Activated B cell treated with CpG ODN at 0.5 μM for 24 hours (primary cell): ENCODE data around the gene CINP. TPM values are rescaled to one million over a fixed set of nuclear protein-coding genes. Genes with fewer than 3 reads are reported as not detected.

Experiments
- ATAC-seq: fragments of 200-7000 bp; cut with Tn5 transposase; one replicate; pipeline ENCODE4 v1.10.0; 2021; ENCODE audit warnings: low read depth, mild to moderate bottlenecking, moderate library complexity
- CTCF ChIA-PET: fragments of 350-600 bp; sonication (Branson Sonifier 250); formaldehyde crosslinking; loops from one replicate; lab custom pipeline; 2021; ENCODE audit warnings: antibody characterized with exemption; lab: Charles Lee
- POLR2A ChIA-PET: fragments of 350-600 bp; sonication (Branson Sonifier 250); formaldehyde crosslinking; loops from one replicate; lab custom pipeline; 2021; ENCODE audit warnings: antibody characterized with exemption; lab: Charles Lee
- DNase-seq: peaks from one replicate; pipeline ENCODE4 v3.0.0; 2022
- H3K27ac Mint-ChIP-seq: one replicate; pipeline ENCODE4 v1.8.0; 2020; ENCODE audit warnings: mixed read lengths
- H3K27me3 Mint-ChIP-seq: one replicate; pipeline ENCODE4 v1.8.0; 2021; ENCODE audit warnings: mixed read lengths
- H3K36me3 Mint-ChIP-seq: one replicate; pipeline ENCODE4 v1.8.0; 2021; ENCODE audit warnings: low read depth, mixed read lengths
- H3K4me1 Mint-ChIP-seq: one replicate; pipeline ENCODE4 v1.8.0; 2021; ENCODE audit warnings: mixed read lengths
- H3K4me3 Mint-ChIP-seq: one replicate; pipeline ENCODE4 v1.8.0; 2020; ENCODE audit warnings: mild to moderate bottlenecking, mixed read lengths
- H3K9me3 Mint-ChIP-seq: one replicate; pipeline ENCODE4 v1.8.0; 2020; ENCODE audit warnings: mixed read lengths
- intact Hi-C: fragments of 100-400 bp; cut with micrococcal nuclease; formaldehyde crosslinking; loops from one replicate; pipeline ENCODE4 v1.15.1; 2024
- total RNA-seq: library from RNA; stranded (reverse); gene quantifications from 2 replicates; pipeline ENCODE4 v1.2.3, GENCODE V29; 2022
- TF ChIP-seq, protein P1 (sequence below): fragments of 200-600 bp; IDR thresholded peaks from one replicate; pipeline ENCODE4 v1.8.0; 2022; ENCODE audit warnings: antibody characterized with exemption, mild to moderate bottlenecking

The CINP gene
- total RNA-seq, 1 donor from 2014 or later, result 57.5 TPM

DNA sequence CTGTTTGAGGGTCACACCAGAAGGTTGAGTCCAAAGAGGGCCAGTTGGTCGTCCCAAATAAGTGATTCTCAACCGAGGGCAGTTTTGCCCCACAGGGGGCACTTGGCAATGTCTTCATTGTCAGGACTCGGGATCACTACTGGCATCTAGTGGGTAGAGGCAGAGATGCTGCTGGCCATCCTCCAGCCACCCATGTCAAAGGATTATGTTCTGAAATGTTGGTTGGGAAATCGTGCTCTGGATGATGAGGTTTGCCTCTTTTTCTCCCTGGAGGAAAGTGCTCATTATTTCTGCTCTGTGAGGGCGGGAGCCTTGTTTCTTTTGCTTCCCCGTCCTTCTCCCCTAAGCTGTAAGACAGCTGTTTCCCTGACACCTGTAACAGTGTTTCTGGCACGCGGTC, 39.6 kb downstream of the CINP start:
- H3K4me1 Mint-ChIP-seq, result peaks cover 32% of the 10 kb centered on the region
- CTCF ChIA-PET, result interaction anchor here (1.0 kb wide), 1 partner anchor 9 kb away, joined by 3 read pairs; no protein-coding TSS in a partner anchor
- POLR2A ChIA-PET, result no interaction called here
- H3K27me3 Mint-ChIP-seq, result no peaks in the 10 kb centered on the region
- TF ChIP-seq, protein P1, sequence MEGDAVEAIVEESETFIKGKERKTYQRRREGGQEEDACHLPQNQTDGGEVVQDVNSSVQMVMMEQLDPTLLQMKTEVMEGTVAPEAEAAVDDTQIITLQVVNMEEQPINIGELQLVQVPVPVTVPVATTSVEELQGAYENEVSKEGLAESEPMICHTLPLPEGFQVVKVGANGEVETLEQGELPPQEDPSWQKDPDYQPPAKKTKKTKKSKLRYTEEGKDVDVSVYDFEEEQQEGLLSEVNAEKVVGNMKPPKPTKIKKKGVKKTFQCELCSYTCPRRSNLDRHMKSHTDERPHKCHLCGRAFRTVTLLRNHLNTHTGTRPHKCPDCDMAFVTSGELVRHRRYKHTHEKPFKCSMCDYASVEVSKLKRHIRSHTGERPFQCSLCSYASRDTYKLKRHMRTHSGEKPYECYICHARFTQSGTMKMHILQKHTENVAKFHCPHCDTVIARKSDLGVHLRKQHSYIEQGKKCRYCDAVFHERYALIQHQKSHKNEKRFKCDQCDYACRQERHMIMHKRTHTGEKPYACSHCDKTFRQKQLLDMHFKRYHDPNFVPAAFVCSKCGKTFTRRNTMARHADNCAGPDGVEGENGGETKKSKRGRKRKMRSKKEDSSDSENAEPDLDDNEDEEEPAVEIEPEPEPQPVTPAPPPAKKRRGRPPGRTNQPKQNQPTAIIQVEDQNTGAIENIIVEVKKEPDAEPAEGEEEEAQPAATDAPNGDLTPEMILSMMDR, result no peak
- no peak overlapping the region for H3K27ac Mint-ChIP-seq
- DNase-seq (no peak), ATAC-seq (no peak)
- intact Hi-C loops, result no loop called here
- peaks cover 18% of the 10 kb centered on the region for H3K36me3 Mint-ChIP-seq
- peak overlapping the region; percentile 35 for H3K4me3 Mint-ChIP-seq
- H3K9me3 Mint-ChIP-seq, result no peaks in the 10 kb centered on the region

DNA sequence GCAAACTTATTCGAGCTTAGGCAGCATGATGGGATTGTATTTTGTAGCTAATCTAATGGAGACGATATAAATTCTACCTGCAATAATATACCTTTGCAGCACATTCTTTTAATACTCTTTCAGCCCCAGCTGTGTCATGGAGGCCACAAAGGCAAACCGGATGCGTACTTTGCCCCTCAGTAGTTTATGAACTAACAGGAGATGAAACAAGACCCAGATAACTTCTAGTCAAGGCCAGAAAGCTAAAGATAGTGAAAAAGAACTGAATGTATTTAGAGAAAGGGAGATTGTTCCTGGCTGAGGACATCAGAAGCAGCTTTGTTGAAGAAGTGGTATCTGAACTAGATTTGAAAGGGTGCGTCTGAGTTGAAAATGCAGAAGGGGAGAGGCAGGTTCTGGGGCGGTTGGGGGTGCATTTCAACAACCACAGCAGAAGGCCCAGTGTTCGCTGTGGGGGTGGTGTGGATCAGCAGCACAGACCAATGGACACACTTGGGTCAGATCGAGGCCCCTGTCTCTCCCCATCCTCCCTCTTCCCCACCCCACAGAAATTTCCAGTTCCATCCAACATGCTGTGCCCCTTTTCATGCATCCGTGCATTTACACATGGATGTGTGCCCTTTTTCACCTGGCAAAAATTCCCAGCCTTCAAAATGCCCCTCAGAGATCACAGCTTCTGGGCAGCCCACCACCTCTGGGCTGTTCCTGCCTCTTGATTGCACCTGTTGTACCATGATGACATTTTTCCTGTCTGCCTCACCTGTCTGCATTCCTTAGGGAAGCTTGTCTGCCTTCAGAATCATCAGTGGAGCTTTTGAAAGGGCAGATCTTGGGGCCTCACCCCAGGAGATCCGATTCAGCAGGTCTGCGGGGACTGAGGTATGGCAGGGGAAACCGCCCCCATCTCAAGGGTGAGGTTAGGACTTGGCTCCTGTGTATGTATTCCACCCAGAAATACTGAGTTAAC, 41.0 kb downstream of the CINP start:
- TF ChIP-seq, protein P1, result no peak
- H3K27ac Mint-ChIP-seq, result no peak overlapping the region
- DNase-seq, result no peak
- ChIA-PET POLR2A (interaction anchor here (1.5 kb wide), 1 partner anchor 17 kb away, joined by 6 read pairs; the partner anchor contains the start of gene MOK), CTCF (no interaction called here)
- H3K27me3 Mint-ChIP-seq, result no peaks in the 10 kb centered on the region
- no peak overlapping the region for H3K4me3 Mint-ChIP-seq
- H3K36me3 Mint-ChIP-seq, result peaks cover 18% of the 10 kb centered on the region
- intact Hi-C loops, result no loop called here
- ATAC-seq, result no peak
- H3K4me1 Mint-ChIP-seq, result peaks cover 46% of the 10 kb centered on the region
- no peaks in the 10 kb centered on the region for H3K9me3 Mint-ChIP-seq

DNA sequence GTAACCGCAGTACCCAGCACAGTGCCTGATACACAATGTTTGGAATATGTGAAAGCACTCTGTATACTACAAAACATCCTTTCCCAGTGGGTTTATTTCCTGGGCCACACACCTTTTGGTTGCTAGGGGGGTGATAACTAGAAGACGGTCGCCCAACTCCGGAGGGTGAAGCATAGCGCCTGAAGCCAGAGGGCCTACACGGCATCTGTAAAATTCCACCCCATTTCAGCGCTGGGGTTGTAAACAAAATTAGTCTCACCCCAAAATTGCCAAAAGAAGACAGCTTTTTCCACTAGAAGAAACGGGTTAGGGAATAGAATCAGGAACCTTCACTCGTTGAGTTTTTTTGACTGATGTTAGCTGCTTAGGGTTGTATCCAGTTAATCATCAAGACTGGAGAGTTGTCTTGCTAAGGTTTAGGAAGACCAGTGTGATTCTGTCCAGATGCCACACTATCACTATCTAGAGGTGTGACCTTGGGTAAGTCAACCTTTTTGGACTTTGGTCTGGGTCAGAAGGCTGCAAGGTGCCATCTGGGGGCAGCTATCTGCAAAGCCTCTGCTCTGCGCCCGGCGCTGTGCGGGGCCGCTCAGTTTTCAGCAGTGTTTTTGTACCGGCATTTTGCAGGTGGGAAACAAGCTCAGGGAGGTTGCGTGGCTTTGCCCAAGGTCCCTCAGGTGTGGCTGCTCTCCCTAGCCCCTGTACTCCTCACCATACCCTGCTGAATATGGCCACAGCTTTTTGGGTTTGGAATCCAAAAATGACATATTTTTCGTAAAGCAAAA, 41.8 kb downstream of the CINP start:
- TF ChIP-seq, protein P1, result no peak
- Mint-ChIP-seq H3K27me3 (no peaks in the 10 kb centered on the region), H3K4me3 (peak overlapping the region; percentile 84), H3K9me3 (no peaks in the 10 kb centered on the region), H3K27ac (peak overlapping the region; percentile 84), H3K4me1 (peaks cover 53% of the 10 kb centered on the region), H3K36me3 (peaks cover 14% of the 10 kb centered on the region)
- DNase-seq, result no peak
- ATAC-seq, result no peak
- ChIA-PET CTCF (no interaction called here), POLR2A (interaction anchor here (0.6 to 4.3 kb wide), 3 partner anchors 16 to 49 kb away, joined by 3 to 28 read pairs (median 6); partner anchors contain the start of genes CINP, MOK and TECPR2)
- intact Hi-C loops, result no loop called here

DNA sequence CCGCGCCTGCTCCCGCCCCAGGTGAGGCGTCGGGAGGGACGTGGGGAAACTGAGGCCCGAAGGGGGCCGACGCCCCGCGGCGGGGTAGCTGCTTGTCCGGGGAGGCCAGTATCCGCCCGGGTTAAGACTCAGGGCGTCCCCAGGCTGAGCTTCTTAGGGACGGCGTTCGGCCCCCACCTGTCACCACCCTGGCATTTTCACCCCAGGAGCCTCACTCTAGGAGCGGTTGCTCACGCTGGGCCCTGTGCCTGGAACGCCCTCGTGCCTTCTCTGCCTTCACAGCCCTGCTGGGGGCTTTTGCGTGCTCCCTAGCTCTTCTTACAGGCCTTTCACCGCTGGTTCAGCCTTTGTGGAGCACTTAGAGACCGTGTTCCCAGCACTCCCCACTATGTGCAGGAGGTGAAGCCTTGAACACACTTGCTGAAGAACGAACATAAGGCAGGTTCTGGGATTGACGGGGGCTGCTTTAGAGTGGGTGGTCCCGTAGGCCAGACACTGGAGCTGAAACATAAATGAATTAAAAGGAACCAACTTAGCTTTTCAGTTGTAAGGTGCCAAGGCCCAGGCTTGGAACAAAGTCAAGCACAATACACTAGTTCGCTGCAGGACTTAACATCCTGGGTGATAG, 42.5 kb downstream of the CINP start:
- H3K9me3 Mint-ChIP-seq, result no peaks in the 10 kb centered on the region
- TF ChIP-seq, protein P1, result no peak
- H3K4me3 Mint-ChIP-seq, result peak overlapping the region; percentile 84
- intact Hi-C loops, result no loop called here
- DNase-seq, result no peak
- ATAC-seq, result peak; percentile 13
- H3K27ac Mint-ChIP-seq, result peak overlapping the region; percentile 84
- H3K36me3 Mint-ChIP-seq, result peaks cover 13% of the 10 kb centered on the region
- no peaks in the 10 kb centered on the region for H3K27me3 Mint-ChIP-seq
- ChIA-PET POLR2A (interaction anchor here (0.6 to 4.3 kb wide), 4 partner anchors 15 to 1014 kb away, joined by 3 to 28 read pairs (median 4); partner anchors contain the start of genes CINP, EIF5, MOK and TECPR2), CTCF (interaction anchor here (1.4 kb wide), 1 partner anchor 358 kb away, joined by 3 read pairs; no protein-coding TSS in a partner anchor)
- peaks cover 53% of the 10 kb centered on the region for H3K4me1 Mint-ChIP-seq
